Ovary (tissue), 3 donors: Measurements from ENCODE around the gene ENOX2.

Experiments
- CTCF ChIP-seq, 3 donors: fragments of 450-650 bp in 2 of 3; fragments of 200-600 bp in 1 of 3; IDR thresholded peaks; one replicate each; pipeline versions ENCODE4 v1.5.1 to v1.8.0; 2016 to 2022; ENCODE audit warnings: antibody characterized with exemption in 3 of 3, mild to moderate bottlenecking in 1 of 3
- POLR2A ChIP-seq: fragments of 450-650 bp; IDR thresholded peaks from one replicate; pipeline ENCODE4 v1.6.1; 2017; ENCODE audit warnings: antibody characterized with exemption, mild to moderate bottlenecking, moderate library complexity
- donor health status: DM: no; HTN: no; CAD: no.

DNA sequence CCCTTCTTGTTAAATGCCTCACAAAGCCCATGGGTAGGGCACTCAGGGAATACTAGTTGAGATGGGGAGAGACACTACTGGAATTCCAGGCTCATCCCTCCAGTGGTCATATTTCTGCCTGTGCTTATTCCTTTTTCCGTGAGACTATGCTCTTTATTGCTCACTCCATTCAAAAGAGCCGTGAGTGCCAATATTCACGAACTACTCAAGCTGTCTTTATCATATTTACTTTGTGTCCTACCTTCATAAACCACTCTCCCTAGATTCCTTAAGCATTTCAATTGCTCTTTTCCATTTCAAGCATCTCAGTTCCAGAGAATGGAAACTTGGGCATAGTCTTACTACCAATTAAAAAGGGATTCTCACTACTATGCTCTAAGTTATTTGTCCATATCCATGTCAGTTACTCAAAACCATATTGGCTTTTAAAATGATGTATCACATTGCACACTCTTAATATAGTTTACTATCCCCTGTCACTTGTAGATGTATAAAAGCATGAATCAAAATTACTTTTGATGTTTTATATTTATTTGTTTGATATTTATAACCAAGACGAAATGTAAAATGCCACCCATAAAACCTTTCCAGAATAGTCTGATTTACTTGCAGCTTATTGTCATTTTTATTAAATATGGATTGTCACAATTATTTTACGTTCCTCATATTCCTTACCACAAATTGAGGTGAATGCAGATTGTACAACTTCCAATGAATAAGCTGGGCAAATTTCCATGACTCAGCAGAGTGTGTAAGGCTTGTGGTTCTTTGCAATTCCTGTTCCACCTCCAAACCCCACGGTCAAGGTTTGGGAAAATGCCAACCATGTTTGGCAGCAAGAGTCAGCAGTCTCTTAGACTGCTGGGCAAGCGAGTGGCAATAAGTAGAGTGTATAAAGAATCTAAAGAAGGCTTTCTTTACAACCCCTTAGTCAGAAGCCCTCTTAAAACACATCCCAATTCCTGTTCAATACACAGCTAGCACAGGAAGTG, 24.4 kb downstream of the ENOX2 start:
- TF ChIP-seq POLR2A (no peak), CTCF (IDR thresholded peaks at IDR 0.05) (no peak)
